Measurements from ENCODE around the gene SYT9.

DNA sequence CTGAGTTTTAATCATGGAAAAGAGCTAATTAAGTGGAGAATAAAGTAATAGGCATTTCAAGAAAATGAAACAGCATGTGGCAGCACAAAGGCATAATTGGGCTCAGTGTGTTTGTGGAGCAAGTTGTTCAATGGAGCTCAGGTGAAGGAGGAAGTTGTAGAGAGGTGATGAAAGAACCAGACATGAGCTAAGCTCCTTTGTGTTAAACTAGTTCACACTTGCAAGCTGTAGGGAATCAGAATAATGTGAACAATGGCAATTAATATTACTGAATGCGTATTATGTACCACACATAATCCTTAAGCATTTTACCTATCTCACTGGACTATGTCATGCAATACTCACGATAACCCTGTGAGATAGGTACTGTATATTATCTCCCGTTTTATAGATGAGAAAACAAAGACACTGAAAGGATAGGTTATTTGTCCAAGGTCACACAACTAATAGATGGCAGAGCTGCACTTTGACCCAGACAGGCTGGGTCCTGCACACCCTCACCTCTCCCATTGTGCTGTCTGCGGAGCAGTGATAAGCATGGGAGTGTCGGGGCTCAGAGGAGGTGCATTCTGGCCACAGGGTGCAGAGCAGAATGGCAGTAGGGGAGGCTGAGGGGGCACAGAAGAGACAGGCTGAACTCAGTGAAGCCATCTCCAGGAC lies 242.5 kb downstream of the SYT9 start:
- TF ChIP-seq, protein P1, sequence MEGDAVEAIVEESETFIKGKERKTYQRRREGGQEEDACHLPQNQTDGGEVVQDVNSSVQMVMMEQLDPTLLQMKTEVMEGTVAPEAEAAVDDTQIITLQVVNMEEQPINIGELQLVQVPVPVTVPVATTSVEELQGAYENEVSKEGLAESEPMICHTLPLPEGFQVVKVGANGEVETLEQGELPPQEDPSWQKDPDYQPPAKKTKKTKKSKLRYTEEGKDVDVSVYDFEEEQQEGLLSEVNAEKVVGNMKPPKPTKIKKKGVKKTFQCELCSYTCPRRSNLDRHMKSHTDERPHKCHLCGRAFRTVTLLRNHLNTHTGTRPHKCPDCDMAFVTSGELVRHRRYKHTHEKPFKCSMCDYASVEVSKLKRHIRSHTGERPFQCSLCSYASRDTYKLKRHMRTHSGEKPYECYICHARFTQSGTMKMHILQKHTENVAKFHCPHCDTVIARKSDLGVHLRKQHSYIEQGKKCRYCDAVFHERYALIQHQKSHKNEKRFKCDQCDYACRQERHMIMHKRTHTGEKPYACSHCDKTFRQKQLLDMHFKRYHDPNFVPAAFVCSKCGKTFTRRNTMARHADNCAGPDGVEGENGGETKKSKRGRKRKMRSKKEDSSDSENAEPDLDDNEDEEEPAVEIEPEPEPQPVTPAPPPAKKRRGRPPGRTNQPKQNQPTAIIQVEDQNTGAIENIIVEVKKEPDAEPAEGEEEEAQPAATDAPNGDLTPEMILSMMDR (IDR thresholded peaks at IDR 0.05), result no peak
- TF ChIP-seq POLR2AphosphoS5 (IDR thresholded peaks at IDR 0.05; ENCODE audit: insufficient read depth in 1 of 2, low read depth in 1 of 2), result no peak

Data from vagina (tissue), 2 donors.